ENCODE results near the gene SEC24D.
A peak's percentile ranks its signal among the peaks of the same experiment; 100 is the strongest.

The SEC24D gene

DNA sequence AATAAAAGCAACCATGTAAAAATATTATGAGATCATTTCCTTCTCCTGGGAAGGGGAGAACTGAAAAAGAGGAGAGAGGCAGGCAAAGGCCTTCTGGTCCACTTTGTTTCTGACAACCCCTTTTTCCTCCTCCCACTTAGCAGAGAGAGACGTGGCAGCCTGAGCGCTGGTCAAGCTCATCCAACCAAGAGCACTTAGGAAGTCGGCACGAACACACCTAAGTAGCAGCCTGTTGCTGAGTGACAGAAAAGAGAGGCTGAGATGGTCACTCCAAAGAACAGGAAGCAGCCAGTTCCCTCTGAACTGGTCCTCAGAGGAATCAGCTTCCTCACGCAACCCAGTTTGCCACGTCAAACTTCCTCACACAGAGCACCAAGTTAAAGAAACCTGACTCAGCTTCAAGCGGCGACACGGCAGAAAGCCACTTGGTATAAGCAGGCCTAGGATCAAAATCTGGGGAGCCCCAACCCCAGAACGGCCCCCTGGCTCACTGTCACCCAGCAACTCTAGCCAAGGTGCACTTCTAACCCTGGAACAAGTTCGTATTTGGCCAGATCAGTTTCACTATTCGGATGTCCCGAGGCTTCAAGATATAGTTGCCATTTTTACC, 861 bp downstream of the SEC24D start (continued):
- TF ChIP-seq, protein P1, sequence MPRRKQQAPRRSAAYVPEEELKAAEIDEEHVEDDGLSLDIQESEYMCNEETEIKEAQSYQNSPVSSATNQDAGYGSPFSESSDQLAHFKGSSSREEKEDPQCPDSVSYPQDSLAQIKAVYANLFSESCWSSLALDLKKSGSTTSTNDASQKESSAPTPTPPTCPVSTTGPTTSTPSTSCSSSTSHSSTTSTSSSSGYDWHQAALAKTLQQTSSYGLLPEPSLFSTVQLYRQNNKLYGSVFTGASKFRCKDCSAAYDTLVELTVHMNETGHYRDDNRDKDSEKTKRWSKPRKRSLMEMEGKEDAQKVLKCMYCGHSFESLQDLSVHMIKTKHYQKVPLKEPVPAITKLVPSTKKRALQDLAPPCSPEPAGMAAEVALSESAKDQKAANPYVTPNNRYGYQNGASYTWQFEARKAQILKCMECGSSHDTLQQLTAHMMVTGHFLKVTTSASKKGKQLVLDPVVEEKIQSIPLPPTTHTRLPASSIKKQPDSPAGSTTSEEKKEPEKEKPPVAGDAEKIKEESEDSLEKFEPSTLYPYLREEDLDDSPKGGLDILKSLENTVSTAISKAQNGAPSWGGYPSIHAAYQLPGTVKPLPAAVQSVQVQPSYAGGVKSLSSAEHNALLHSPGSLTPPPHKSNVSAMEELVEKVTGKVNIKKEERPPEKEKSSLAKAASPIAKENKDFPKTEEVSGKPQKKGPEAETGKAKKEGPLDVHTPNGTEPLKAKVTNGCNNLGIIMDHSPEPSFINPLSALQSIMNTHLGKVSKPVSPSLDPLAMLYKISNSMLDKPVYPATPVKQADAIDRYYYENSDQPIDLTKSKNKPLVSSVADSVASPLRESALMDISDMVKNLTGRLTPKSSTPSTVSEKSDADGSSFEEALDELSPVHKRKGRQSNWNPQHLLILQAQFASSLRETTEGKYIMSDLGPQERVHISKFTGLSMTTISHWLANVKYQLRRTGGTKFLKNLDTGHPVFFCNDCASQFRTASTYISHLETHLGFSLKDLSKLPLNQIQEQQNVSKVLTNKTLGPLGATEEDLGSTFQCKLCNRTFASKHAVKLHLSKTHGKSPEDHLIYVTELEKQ (tag by site-specific recombination; IDR thresholded peaks at IDR 0.05; ENCODE audit: borderline replicate concordance), result no peak
- TF ChIP-seq ZNF274 (IDR thresholded peaks at IDR 0.05; ENCODE audit: low read length), result no peak
- TF ChIP-seq ZNF274 (tag by site-specific recombination; IDR thresholded peaks at IDR 0.05; ENCODE audit: borderline replicate concordance), result no peak
- TF ChIP-seq KLF8 (tag by site-specific recombination; IDR thresholded peaks at IDR 0.05), result no peak
- TF ChIP-seq ZNF214 (tag by site-specific recombination; IDR thresholded peaks at IDR 0.05; ENCODE audit: borderline replicate concordance), result no peak
- no peak for TF ChIP-seq KLF16 (tag by site-specific recombination; IDR thresholded peaks at IDR 0.05)
- TF ChIP-seq ZNF350 (tag by site-specific recombination; IDR thresholded peaks at IDR 0.05), result no peak
- TF ChIP-seq ZNF121 (tag by site-specific recombination; IDR thresholded peaks at IDR 0.05), result no peak
- TF ChIP-seq ZNF560 (tag by site-specific recombination; IDR thresholded peaks at IDR 0.05; ENCODE audit: borderline replicate concordance), result no peak
- TF ChIP-seq REPIN1 (tag by site-specific recombination; IDR thresholded peaks at IDR 0.05; ENCODE audit: low read depth), result no peak
- TF ChIP-seq SP2 (tag by site-specific recombination; IDR thresholded peaks at IDR 0.05), result peak; percentile 35
- TF ChIP-seq ZNF366 (tag by site-specific recombination; conservative IDR thresholded peaks at IDR 0.05), result 0 out of 2 replicates have a peak, but pooled peaks have one; percentile 19
- TF ChIP-seq ZNF133 (tag by site-specific recombination; IDR thresholded peaks at IDR 0.05), result no peak
- TF ChIP-seq, protein P2, sequence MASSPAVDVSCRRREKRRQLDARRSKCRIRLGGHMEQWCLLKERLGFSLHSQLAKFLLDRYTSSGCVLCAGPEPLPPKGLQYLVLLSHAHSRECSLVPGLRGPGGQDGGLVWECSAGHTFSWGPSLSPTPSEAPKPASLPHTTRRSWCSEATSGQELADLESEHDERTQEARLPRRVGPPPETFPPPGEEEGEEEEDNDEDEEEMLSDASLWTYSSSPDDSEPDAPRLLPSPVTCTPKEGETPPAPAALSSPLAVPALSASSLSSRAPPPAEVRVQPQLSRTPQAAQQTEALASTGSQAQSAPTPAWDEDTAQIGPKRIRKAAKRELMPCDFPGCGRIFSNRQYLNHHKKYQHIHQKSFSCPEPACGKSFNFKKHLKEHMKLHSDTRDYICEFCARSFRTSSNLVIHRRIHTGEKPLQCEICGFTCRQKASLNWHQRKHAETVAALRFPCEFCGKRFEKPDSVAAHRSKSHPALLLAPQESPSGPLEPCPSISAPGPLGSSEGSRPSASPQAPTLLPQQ (tag by site-specific recombination; IDR thresholded peaks at IDR 0.05), result peak; percentile 59
- TF ChIP-seq ZNF549 (tag by site-specific recombination; IDR thresholded peaks at IDR 0.05), result no peak
- peak; percentile 55 for TF ChIP-seq ZNF335 (tag by site-specific recombination; conservative IDR thresholded peaks at IDR 0.05)
- no peak for TF ChIP-seq ZNF514 (tag by site-specific recombination; IDR thresholded peaks at IDR 0.05)
- TF ChIP-seq ZBTB17 (tag by site-specific recombination; IDR thresholded peaks at IDR 0.05), result peak; percentile 43
- 0 out of 2 replicates have a peak, but pooled peaks have one; percentile 21 for TF ChIP-seq TRIM28 (IDR thresholded peaks at IDR 0.05; ENCODE audit: borderline replicate concordance, low read length)
- TF ChIP-seq TCF7L2 (IDR thresholded peaks at IDR 0.05; ENCODE audit: borderline replicate concordance, low read depth, low read length), result no peak
- TF ChIP-seq SCRT1 (tag by site-specific recombination; IDR thresholded peaks at IDR 0.05; ENCODE audit: borderline replicate concordance), result peak; percentile 48; the same call in 1 of the 2 replicates
- TF ChIP-seq, protein P3, sequence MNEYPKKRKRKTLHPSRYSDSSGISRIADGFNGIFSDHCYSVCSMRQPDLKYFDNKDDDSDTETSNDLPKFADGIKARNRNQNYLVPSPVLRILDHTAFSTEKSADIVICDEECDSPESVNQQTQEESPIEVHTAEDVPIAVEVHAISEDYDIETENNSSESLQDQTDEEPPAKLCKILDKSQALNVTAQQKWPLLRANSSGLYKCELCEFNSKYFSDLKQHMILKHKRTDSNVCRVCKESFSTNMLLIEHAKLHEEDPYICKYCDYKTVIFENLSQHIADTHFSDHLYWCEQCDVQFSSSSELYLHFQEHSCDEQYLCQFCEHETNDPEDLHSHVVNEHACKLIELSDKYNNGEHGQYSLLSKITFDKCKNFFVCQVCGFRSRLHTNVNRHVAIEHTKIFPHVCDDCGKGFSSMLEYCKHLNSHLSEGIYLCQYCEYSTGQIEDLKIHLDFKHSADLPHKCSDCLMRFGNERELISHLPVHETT (tag by site-specific recombination; IDR thresholded peaks at IDR 0.05), result no peak
- TF ChIP-seq ZNF660 (tag by site-specific recombination; IDR thresholded peaks at IDR 0.05), result no peak
- TF ChIP-seq, protein P4, sequence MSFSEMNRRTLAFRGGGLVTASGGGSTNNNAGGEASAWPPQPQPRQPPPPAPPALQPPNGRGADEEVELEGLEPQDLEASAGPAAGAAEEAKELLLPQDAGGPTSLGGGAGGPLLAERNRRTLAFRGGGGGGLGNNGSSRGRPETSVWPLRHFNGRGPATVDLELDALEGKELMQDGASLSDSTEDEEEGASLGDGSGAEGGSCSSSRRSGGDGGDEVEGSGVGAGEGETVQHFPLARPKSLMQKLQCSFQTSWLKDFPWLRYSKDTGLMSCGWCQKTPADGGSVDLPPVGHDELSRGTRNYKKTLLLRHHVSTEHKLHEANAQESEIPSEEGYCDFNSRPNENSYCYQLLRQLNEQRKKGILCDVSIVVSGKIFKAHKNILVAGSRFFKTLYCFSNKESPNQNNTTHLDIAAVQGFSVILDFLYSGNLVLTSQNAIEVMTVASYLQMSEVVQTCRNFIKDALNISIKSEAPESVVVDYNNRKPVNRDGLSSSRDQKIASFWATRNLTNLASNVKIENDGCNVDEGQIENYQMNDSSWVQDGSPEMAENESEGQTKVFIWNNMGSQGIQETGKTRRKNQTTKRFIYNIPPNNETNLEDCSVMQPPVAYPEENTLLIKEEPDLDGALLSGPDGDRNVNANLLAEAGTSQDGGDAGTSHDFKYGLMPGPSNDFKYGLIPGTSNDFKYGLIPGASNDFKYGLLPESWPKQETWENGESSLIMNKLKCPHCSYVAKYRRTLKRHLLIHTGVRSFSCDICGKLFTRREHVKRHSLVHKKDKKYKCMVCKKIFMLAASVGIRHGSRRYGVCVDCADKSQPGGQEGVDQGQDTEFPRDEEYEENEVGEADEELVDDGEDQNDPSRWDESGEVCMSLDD (tag by site-specific recombination; IDR thresholded peaks at IDR 0.05), result no peak
- TF ChIP-seq ZNF37A (tag by site-specific recombination; IDR thresholded peaks at IDR 0.05), result no peak
- TF ChIP-seq ZNF521 (tag by site-specific recombination; IDR thresholded peaks at IDR 0.05), result no peak
- TF ChIP-seq, protein P5, sequence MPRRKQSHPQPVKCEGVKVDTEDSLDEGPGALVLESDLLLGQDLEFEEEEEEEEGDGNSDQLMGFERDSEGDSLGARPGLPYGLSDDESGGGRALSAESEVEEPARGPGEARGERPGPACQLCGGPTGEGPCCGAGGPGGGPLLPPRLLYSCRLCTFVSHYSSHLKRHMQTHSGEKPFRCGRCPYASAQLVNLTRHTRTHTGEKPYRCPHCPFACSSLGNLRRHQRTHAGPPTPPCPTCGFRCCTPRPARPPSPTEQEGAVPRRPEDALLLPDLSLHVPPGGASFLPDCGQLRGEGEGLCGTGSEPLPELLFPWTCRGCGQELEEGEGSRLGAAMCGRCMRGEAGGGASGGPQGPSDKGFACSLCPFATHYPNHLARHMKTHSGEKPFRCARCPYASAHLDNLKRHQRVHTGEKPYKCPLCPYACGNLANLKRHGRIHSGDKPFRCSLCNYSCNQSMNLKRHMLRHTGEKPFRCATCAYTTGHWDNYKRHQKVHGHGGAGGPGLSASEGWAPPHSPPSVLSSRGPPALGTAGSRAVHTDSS (tag by site-specific recombination; IDR thresholded peaks at IDR 0.05), result no peak
- no peak for TF ChIP-seq YY2 (tag by site-specific recombination; IDR thresholded peaks at IDR 0.05)

All from HEK293 (cell line).